IPS DF 6.9 (cell line): ENCODE results near the gene PRDM15.

Experiments used
- DNase-seq: peaks from one replicate; pipeline ENCODE4 v3.0.0-alpha.2; 2013; ENCODE audit warnings: low read depth, low spot score
- H3K27ac ChIP-seq: one replicate; pipeline ENCODE4 v1.5.1; 2013; ENCODE audit warnings: low read length, control low read depth
- H3K27me3 ChIP-seq: 2 replicates; pipeline ENCODE4 v1.6.1; 2013; ENCODE audit warnings: mild to moderate bottlenecking, low read length; ENCODE audit not compliant: control insufficient read depth, insufficient read depth
- H3K36me3 ChIP-seq: 2 replicates; pipeline ENCODE4 v1.6.1; 2013; ENCODE audit warnings: low read length; ENCODE audit not compliant: control insufficient read depth, insufficient read depth
- H3K4me1 ChIP-seq: 2 replicates; pipeline ENCODE4 v1.6.1; 2013; ENCODE audit warnings: low read length; ENCODE audit not compliant: control insufficient read depth, insufficient read depth
- H3K4me3 ChIP-seq: 2 replicates; pipeline ENCODE4 v1.5.1; 2013; ENCODE audit warnings: mild to moderate bottlenecking, low read length
- H3K9me3 ChIP-seq: 2 replicates; pipeline ENCODE4 v1.6.1; 2013; ENCODE audit warnings: low read length, inconsistent platforms; ENCODE audit not compliant: control insufficient read depth, insufficient read depth
- WGBS: extraction: QIAGEN DNeasy Blood & Tissue Kit; methylation state at CpG from one replicate; pipeline ENCODE4 v1.1.7; 2013; ENCODE audit warnings: mixed read lengths, missing lambda C conversion rate; ENCODE audit not compliant: insufficient read length, insufficient coverage; 5-methylcytosine and 5-hydroxymethylcytosine counted together

PRDM15 gene

DNA sequence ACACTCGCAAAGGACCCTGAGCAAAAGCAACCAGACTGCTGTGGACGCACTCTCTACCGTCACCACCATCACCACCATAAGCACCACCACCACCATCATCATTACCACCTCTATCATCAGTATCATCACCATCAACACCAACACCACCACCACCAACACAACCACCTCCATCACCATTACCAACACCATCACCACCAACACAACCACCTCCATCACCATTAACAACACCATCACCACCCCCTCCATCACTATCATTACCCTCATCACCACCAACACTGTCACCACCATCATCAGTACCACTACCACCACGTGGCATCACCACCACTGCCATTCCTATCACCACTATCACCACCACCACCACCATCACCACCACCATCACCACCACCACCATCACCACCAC lies 73.5 kb downstream of the PRDM15 start:
- no peak for DNase-seq
- H3K27ac ChIP-seq: no peak overlapping the region
- no CpG with 5 or more reads among the region's 4 CpGs for WGBS
- peaks cover 10% of the 10 kb centered on the region for H3K36me3 ChIP-seq
- no peaks in the 10 kb centered on the region; the same call in 1 of the 2 replicates for H3K4me1 ChIP-seq
- no peaks in the 10 kb centered on the region for H3K27me3 ChIP-seq
- no peaks in the 10 kb centered on the region for H3K9me3 ChIP-seq
- no peak overlapping the region for H3K4me3 ChIP-seq

DNA sequence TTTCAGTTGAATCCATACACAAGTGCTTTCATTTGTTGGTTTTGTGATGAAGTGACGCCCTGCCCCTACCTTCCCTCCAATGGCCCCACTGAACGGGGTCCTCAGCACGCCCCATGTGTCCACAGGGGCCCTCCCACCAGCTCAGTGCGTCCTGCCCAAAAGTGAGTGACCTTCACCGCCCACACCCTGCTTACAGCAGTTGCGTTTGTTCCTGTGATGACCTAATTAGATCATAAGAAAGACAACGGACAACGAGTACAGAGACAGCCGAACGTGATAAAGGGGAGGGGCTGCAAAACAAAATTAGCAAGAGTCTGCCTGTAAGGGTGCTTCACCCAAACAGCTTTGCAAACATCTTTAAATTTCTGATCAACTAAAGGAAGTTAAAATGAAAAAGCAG lies 74.1 kb downstream of the PRDM15 start:
- no peaks in the 10 kb centered on the region for H3K9me3 ChIP-seq
- no peak for DNase-seq
- H3K4me3 ChIP-seq: no peak overlapping the region
- no peaks in the 10 kb centered on the region; the same call in 1 of the 2 replicates for H3K4me1 ChIP-seq
- H3K27ac ChIP-seq: no peak overlapping the region
- no CpG with 5 or more reads among the region's 10 CpGs for WGBS
- peaks cover 10% of the 10 kb centered on the region for H3K36me3 ChIP-seq
- H3K27me3 ChIP-seq: no peaks in the 10 kb centered on the region

DNA sequence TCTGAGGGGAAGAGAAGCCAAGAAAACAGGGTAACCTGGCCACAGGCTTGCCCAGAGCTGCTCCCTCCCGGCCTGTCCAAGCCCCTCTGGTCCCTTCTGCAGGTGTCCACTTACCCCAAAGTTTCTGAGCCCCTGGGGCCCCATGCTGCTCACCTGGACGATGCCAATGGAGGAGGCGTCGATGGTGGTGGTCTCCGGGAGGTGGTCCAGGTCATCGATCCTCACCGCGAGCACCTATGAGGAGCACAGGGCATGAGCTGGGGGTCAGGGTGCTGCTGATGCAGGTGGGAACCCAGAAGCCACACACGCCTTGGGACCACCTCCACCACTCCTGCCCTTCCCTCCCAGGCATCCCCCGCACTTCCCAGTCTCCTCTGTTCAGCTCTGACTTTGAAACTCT lies 74.8 kb downstream of the PRDM15 start:
- H3K4me1 ChIP-seq: no peaks in the 10 kb centered on the region; the same call in 1 of the 2 replicates
- DNase-seq: no peak
- no peak overlapping the region for H3K4me3 ChIP-seq
- H3K27me3 ChIP-seq: no peaks in the 10 kb centered on the region
- H3K9me3 ChIP-seq: no peaks in the 10 kb centered on the region
- peaks cover 10% of the 10 kb centered on the region for H3K36me3 ChIP-seq
- WGBS: no CpG with 5 or more reads among the region's 10 CpGs
- H3K27ac ChIP-seq: no peak overlapping the region

DNA sequence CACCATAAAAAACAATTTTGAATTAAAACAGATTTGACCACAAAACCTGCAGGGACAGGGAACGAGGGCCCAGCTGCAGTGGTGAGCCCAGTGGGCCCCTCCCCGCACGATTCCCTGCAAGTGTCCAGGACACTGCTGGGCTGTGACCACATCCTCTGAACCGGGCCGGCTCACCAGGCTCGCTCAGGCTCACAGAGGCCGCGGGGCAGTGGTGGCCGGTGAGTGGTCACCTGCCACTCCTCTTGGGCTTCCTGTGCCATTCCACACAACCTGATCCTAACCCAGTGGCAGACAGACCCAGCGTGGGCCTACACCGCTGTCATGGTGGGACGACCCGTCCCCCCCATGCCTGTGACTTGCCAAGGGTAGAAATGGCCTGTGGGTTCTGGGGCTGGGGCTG lies 75.8 kb downstream of the PRDM15 start:
- peaks cover 12% of the 10 kb centered on the region for H3K36me3 ChIP-seq
- no peak overlapping the region for H3K27ac ChIP-seq

DNA sequence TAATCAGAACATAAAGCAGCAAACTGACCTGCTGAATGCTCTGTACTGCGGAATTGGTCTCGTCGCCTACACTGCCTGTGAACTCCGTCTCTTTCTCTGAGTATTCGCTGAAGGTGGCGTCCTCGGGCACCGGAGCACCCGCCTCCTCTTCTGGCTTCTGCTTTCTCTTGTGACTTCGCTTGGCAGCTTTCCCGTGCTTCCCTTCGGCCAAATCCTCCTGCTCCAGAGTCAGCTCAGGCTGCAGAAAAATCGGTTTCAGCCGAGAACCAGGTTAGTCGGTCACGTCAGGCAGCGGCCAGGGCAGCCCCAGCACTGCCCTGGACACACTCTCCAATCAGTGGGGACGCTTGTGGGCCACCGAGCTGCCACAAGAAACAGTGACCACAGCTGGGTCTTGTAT lies 76.5 kb downstream of the PRDM15 start:
- H3K27me3 ChIP-seq: no peaks in the 10 kb centered on the region
- no peaks in the 10 kb centered on the region; the same call in 1 of the 2 replicates for H3K4me1 ChIP-seq
- DNase-seq: no peak
- H3K9me3 ChIP-seq: no peaks in the 10 kb centered on the region
- no peak overlapping the region for H3K27ac ChIP-seq
- no peak overlapping the region for H3K4me3 ChIP-seq
- peaks cover 16% of the 10 kb centered on the region for H3K36me3 ChIP-seq
- WGBS: no CpG with 5 or more reads among the region's 19 CpGs

More for the DNA sequence above, 75.8 kb downstream of the PRDM15 start:
- no peaks in the 10 kb centered on the region for H3K9me3 ChIP-seq
- H3K4me3 ChIP-seq: no peak overlapping the region
- no peaks in the 10 kb centered on the region; the same call in 1 of the 2 replicates for H3K4me1 ChIP-seq
- DNase-seq: no peak
- no peaks in the 10 kb centered on the region for H3K27me3 ChIP-seq
- no CpG with 5 or more reads among the region's 13 CpGs for WGBS

DNA sequence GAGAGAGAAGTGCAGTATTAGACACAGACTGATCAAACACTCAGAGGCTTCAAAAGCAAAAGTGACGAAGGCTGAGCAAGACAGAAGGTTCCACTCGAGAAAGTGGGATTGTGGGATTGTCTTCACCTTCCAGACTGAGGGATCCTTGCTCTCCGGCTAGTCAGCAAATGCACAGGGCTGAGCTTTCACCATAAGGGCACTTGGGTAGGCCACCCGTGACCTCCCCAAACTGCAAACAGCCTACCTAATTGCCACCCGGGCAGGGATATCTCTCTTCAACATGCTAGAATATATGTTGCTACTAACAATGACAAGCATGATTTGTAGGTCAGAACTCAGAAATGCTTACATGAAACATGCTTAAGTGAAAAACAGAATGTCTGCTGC lies 77.0 kb downstream of the PRDM15 start:
- H3K4me3 ChIP-seq: no peak overlapping the region
- WGBS: no CpG with 5 or more reads among the region's 5 CpGs
- no peaks in the 10 kb centered on the region for H3K9me3 ChIP-seq
- H3K36me3 ChIP-seq: peaks cover 16% of the 10 kb centered on the region
- no peaks in the 10 kb centered on the region; the same call in 1 of the 2 replicates for H3K4me1 ChIP-seq
- no peak overlapping the region for H3K27ac ChIP-seq
- no peaks in the 10 kb centered on the region for H3K27me3 ChIP-seq
- DNase-seq: no peak

DNA sequence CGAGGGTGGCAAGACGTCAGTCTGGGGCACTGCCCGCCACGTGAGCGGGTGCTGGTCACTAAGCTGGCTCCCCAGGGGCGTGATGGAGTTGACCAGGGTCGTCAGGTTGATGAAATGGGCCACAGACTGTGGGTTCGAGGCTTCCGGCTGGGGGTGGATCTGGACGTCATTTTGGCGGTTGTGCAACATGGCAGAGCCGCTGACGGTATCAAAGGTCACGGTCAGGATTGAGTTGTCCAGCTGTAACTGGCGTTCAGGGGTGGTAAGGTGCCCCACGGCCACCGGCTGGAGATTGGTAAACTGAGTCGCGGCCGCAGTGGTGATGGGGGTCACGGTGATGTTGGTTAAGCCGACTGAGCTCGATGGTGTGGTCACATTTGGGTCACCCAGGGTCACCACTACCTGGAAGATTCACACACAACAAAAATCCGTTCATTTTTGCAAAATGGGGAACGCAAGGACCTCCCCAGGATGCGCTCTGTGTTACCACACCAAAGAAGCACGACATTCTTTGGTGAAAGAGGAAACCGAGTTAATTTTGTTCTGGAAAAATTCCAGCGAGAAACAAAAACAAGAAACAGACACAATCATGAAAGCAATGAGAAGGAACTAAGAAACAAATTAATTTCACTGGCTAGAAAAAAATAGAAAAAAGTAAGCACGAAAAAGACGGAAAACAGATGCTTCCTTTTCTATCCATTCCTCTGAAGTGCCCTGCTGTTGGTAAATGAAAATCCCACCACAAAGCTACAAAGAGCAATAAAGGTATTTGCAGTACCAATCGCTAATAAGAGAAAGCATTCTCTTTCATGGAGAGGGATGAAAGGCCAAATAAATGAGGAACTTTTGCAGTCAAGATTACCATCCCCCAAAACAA lies 77.6 kb downstream of the PRDM15 start:
- H3K4me3 ChIP-seq: no peak overlapping the region
- DNase-seq: no peak
- H3K27me3 ChIP-seq: no peaks in the 10 kb centered on the region
- WGBS: no CpG with 5 or more reads among the region's 32 CpGs
- peaks cover 16% of the 10 kb centered on the region for H3K36me3 ChIP-seq
- H3K27ac ChIP-seq: no peak overlapping the region
- H3K4me1 ChIP-seq: no peaks in the 10 kb centered on the region; the same call in 1 of the 2 replicates
- no peaks in the 10 kb centered on the region for H3K9me3 ChIP-seq

DNA sequence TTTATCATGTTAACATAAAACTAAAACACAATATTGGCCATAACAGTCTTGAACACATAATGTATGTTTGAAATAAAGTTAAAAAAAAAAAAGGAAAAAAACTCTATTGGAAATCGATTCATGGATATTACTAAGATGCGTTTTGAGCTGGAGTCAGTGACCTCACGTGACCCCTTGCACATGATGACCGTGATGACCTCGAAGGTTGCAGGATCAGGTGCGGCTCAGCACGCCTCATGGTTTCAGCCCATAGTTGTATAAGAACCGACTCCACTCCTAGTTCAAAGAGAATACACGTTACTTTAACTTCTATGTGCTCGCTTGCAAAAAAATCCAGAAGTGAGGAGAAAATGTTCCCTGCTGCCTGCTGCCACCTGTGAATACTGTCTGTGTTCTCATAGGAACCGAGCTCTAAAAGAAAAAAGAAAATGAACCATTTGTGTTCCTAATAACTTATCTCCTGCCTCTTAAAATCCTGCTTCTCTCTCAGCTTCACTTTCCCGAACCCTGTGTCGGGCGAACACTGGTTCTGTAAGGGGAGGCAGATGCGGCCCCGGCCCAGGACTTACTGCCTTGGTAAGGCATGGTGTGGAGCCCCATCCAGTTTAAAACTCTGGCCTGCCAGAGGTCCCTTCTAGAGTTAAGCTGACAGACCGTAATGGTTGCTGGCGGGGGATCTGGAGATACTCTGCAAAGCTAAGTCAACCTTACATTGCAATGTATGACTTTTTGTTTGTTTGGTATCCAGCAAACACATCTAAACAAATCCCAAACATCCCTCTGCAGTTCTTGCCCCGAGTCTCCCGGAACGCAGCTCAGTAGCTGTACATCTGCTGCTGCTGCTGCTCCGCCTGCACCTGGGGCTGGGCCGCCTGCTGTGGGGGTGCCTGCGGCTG lies 78.5 kb downstream of the PRDM15 start:
- H3K36me3 ChIP-seq: peaks cover 16% of the 10 kb centered on the region
- no peak overlapping the region for H3K4me3 ChIP-seq
- H3K27ac ChIP-seq: no peak overlapping the region
- no peak for DNase-seq
- no peaks in the 10 kb centered on the region for H3K27me3 ChIP-seq
- no CpG with 5 or more reads among the region's 24 CpGs for WGBS
- H3K4me1 ChIP-seq: peaks cover 1% of the 10 kb centered on the region; the same call in 1 of the 2 replicates
- no peaks in the 10 kb centered on the region for H3K9me3 ChIP-seq

DNA sequence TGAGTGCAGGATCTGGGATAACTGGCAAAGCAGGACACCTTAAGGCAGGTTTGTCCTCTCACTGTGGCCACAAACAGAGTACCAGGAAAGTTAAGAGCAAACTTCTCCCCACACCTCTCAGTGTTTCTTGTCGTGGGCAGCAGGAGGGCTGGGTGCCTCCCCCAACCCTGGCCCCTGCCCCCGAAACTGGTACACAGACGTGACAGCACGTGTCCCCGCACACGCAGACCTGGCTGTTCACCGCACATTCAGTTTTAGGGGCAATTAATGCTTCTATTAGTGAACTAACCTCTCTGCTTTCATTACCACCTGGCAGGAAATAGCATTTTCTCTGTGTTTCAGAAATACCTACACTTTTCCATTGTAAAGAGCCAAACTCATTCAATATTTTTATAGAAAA lies 79.4 kb downstream of the PRDM15 start:
- Histone ChIP-seq H3K36me3 (peaks cover 16% of the 10 kb centered on the region), H3K4me3 (no peak overlapping the region), H3K27me3 (no peaks in the 10 kb centered on the region), H3K27ac (no peak overlapping the region), H3K4me1 (peaks cover 1% of the 10 kb centered on the region; the same call in 1 of the 2 replicates), H3K9me3 (no peaks in the 10 kb centered on the region)
- no peak for DNase-seq
- no CpG with 5 or more reads among the region's 7 CpGs for WGBS

DNA sequence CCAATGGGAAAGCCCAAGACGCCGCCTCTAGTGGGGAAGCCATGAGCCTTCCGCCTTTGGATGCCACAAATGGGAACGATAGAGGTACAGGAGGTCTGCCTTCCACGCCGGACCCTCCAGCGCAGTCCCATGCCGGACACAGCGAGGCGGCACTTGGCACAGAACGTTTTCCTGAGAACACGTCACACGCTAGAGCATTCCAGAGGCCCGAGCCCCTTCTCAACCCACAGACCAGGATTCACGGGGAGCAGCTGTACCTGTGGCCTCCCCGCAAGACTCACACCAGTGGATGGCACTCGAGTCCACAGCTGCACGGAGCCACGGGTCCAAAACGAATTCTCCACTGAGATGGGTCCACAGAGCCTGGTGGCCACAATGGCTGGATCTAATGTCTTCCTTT lies 80.8 kb downstream of the PRDM15 start:
- Histone ChIP-seq H3K4me1 (peaks cover 1% of the 10 kb centered on the region; the same call in 1 of the 2 replicates), H3K36me3 (peaks cover 16% of the 10 kb centered on the region), H3K4me3 (no peak overlapping the region), H3K27me3 (no peaks in the 10 kb centered on the region), H3K27ac (no peak overlapping the region), H3K9me3 (no peaks in the 10 kb centered on the region)
- no CpG with 5 or more reads among the region's 20 CpGs for WGBS
- DNase-seq: no peak
